ENCODE results near the gene SCPEP1.

GRCh38 chr17:56947741-56948140 is 30.2 kb upstream of the SCPEP1 start:
- TF ChIP-seq CTCF (IDR thresholded peaks at IDR 0.05; ENCODE audit: insufficient read depth, low read length, poor library complexity, severe bottlenecking) (no peak), EZH2phosphoT487 (conservative IDR thresholded peaks at IDR 0.05; ENCODE audit: low read length) (no peak)

All from SU-DHL-6 (cell line).